Adipocyte (in vitro differentiated cells): ENCODE results near the gene POM121.
"Not testable (repeated sequence)": the region's sequence is repeated elsewhere in the genome, so short reads cannot be mapped to it uniquely, and the experiment has no call there.

Experiments
- DNase-seq: peaks from one replicate; pipeline ENCODE4 v3.0.0-alpha.2; 2015; ENCODE audit warnings: low read depth
- H3K27me3 ChIP-seq: replicated peaks from 2 replicates; pipeline ENCODE4 v1.7.0; 2013; ENCODE audit warnings: mild to moderate bottlenecking, low read length, moderate library complexity; ENCODE audit not compliant: control insufficient read depth, insufficient read depth
- H3K36me3 ChIP-seq: 2 replicates; pipeline ENCODE4 v1.7.0; 2013; ENCODE audit warnings: low read length, mild to moderate bottlenecking, moderate library complexity; ENCODE audit not compliant: control insufficient read depth, insufficient read depth, severe bottlenecking
- H3K4me1 ChIP-seq: 2 replicates; pipeline ENCODE4 v1.7.0; 2013; ENCODE audit warnings: mild to moderate bottlenecking, low read length, moderate library complexity; ENCODE audit not compliant: control insufficient read depth, insufficient read depth
- H3K4me3 ChIP-seq: 2 replicates; pipeline ENCODE4 v1.7.0; 2013; ENCODE audit warnings: mild to moderate bottlenecking, low read length, moderate library complexity
- H3K9ac ChIP-seq: 2 replicates; pipeline ENCODE4 v1.7.0; 2013; ENCODE audit warnings: mild to moderate bottlenecking, low read length, moderate library complexity
- H3K9me3 ChIP-seq: 2 replicates; pipeline ENCODE4 v1.7.0; 2013; ENCODE audit warnings: mild to moderate bottlenecking, low read length, moderate library complexity; ENCODE audit not compliant: control insufficient read depth

Gene POM121

DNA sequence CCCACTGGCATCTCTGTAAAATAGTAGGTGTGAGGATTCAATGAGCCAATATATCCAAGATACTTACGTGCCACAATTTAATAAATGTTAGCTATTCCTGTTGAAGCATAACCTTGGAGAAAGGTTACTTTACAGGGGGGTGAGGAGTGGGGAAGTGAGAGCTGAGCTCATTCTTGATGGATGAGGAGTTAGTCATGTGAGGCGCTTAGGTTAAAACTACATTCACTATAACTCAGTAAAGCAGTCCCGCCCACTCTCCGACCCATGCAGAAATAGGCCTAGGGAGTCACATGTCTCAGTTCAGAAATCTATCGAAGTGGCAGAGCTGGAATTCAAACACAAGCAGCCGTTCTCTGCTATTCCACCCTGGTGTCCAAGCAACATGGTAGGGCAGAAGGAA lies 25.5 kb downstream of the POM121 start:
- H3K4me3 ChIP-seq, H3K4me1 ChIP-seq, H3K27me3 ChIP-seq, H3K9ac ChIP-seq, H3K9me3 ChIP-seq, DNase-seq: not testable (repeated sequence)
- H3K36me3 ChIP-seq, result peaks cover 13% of the 10 kb centered on the region

DNA sequence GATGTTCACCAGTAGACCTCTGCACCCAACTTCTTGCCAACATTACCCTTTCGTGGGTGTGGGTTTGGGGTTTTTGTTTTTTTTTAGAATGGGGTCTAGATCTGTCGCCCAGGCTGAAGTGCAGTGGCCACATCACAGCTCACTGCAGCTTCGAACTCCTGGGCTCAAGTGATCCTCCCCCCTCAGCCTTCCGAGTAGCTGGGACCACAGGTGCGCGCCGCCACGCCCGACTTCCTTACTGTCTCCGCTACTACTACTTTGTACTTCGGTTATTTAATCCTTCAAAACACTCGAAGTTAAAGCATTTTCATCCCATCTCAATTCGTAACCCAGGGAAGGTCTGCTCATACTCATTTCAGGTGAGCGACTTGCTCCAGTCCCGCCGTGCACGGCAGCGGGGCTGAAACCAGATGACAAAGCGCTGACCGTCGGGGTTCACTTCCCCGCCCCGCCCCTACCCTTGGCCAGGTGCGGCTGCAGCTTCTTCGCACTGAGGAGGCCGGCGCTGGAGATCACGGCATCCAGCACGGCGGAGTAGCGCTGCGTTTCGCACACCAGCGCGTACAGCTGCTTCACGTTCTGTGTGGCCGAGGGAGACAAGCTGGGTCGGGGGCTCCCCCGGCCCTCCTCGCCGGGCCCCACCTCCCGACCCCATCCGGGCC lies 29.1 kb downstream of the POM121 start:
- H3K4me3 ChIP-seq, result peak overlapping the region; percentile 63
- DNase-seq, H3K4me1 ChIP-seq, H3K27me3 ChIP-seq, H3K9ac ChIP-seq, H3K9me3 ChIP-seq, H3K36me3 ChIP-seq: not testable (repeated sequence)

DNA sequence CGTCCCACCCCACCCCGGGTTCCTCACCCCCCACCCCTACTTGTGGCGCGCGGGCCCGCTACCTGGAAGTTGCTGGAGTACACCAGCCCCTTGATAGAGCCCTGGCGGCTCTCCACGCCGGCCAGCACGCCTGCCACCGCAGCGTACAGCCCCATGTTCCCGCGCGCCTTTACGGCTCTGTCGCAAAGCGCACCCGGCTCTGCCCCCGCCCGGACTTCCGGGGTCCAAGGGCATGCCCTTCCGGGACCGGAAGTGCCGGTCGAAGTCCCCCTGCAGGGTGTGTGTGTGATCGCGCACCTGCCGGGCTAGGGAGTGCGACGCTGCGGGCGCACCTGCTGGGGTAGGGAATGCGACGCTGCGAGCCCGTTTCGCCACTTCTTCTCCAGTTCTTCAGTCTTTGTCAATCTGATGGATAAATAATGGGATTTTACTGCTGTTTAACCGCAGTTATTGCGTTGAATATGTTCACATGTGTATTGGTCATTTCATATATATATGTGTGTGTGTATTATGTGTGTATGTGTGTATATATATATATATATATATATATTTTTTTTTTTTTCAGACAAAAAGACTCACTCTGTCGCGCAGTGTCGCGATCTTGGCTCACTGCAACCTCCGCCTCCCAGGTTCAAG lies 29.8 kb downstream of the POM121 start:
- DNase-seq, H3K36me3 ChIP-seq, H3K9me3 ChIP-seq, H3K27me3 ChIP-seq, H3K9ac ChIP-seq, H3K4me1 ChIP-seq: not testable (repeated sequence)
- H3K4me3 ChIP-seq, result peak overlapping the region; percentile 61

- not testable (repeated sequence) for H3K9me3 ChIP-seq, DNase-seq, H3K4me1 ChIP-seq, H3K9ac ChIP-seq, H3K4me3 ChIP-seq, H3K36me3 ChIP-seq, H3K27me3 ChIP-seq
These were observed 35.1 kb downstream of the POM121 start for GRCh38 chr7:72960029-72960428.

GRCh38 chr7:72960626-72961345 lies 35.9 kb downstream of the POM121 start:
- H3K4me3 ChIP-seq, H3K27me3 ChIP-seq, H3K4me1 ChIP-seq, H3K36me3 ChIP-seq, DNase-seq, H3K9ac ChIP-seq, H3K9me3 ChIP-seq: not testable (repeated sequence)

DNA sequence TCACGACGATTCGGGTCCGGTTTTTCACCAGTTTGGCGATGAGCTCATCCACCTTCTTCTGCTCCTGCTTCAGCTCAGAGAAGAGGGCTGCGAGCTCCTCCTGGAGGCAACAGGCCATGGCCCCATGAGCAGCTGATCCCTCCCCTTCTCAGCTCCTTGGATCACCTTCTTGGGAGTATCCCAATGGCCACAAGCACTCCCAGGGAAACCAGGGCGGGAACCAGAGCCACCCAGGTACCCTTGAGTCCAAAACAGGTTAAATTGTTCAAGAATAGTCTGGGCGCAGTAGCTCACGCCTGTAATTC lies 36.4 kb downstream of the POM121 start:
- not testable (repeated sequence) for DNase-seq, H3K27me3 ChIP-seq, H3K9ac ChIP-seq, H3K36me3 ChIP-seq, H3K4me1 ChIP-seq, H3K9me3 ChIP-seq, H3K4me3 ChIP-seq

GRCh38 chr7:72963056-72963455 lies 38.2 kb downstream of the POM121 start:
- DNase-seq, H3K9ac ChIP-seq, H3K4me1 ChIP-seq, H3K27me3 ChIP-seq, H3K4me3 ChIP-seq, H3K9me3 ChIP-seq, H3K36me3 ChIP-seq: not testable (repeated sequence)

GRCh38 chr7:72965186-72965975 lies 40.5 kb downstream of the POM121 start:
- not testable (repeated sequence) for DNase-seq, H3K9me3 ChIP-seq, H3K9ac ChIP-seq, H3K4me1 ChIP-seq, H3K36me3 ChIP-seq, H3K27me3 ChIP-seq, H3K4me3 ChIP-seq

- not testable (repeated sequence) for H3K4me1 ChIP-seq, H3K36me3 ChIP-seq, H3K4me3 ChIP-seq, H3K27me3 ChIP-seq, DNase-seq, H3K9me3 ChIP-seq, H3K9ac ChIP-seq
These were observed 42.0 kb downstream of the POM121 start for GRCh38 chr7:72966892-72967291.

GRCh38 chr7:72968980-72969516 lies 44.2 kb downstream of the POM121 start, which contains the start of gene TRIM74:
TRIM74 (minus strand) TSS chr7:72969466; CDS start chr7:72966157, 3,309 bp downstream.
- not testable (repeated sequence) for H3K9ac ChIP-seq, H3K36me3 ChIP-seq, H3K4me3 ChIP-seq, H3K27me3 ChIP-seq, DNase-seq, H3K4me1 ChIP-seq, H3K9me3 ChIP-seq

GRCh38 chr7:72969688-72970087 lies 44.8 kb downstream of the POM121 start:
- not testable (repeated sequence) for H3K27me3 ChIP-seq, H3K36me3 ChIP-seq, H3K4me3 ChIP-seq, H3K4me1 ChIP-seq, H3K9me3 ChIP-seq, DNase-seq, H3K9ac ChIP-seq
